Measurements from ENCODE around the gene MAGEA12. TPM values are rescaled to one million over a fixed set of nuclear protein-coding genes. Genes with fewer than 3 reads are reported as not detected.

Gene MAGEA12
- total and polyA plus RNA-seq, 9 of the 15 experiments (the other 6 are each of a cell fraction or from before 2014, with no cell fraction given), result 53.4 to 101 (median 80.4) TPM

DNA sequence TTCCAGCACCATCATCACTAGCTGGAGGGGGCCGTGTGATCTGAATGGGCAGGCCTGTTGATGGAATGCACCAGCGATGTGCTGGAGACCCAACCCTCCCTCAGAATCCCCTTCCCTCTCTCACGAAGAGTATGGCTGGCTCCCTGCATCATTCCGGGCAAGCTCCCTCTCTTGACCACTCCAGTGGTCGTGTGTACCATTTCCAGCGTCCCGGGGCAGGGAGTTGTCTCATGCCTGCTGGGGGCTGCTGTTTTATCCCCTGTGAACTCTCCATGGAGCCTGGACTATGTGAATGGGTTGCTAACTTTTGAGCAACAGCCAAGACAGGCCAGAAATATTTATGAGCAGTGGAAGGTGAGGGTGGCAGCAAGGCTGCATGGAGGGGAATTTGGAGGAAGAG lies 8.1 kb upstream of the MAGEA12 start:
- in situ Hi-C loops (cut with MboI) (no loop called here), intact Hi-C loops (cut with micrococcal nuclease) (no loop called here)
- ChIA-PET CTCF (ENCODE audit: low intra/inter-chr PET ratio) (no interaction called here), POLR2A (no interaction called here)
- H3K4me2 ChIP-seq (ENCODE audit: insufficient read depth, low read length), result no peak overlapping the region
- no peak overlapping the region for H3K4me3 ChIP-seq
- H3K9ac ChIP-seq (ENCODE audit: insufficient read depth in 1 of 2, low read depth in 2 of 2, low read length in 2 of 2), result no peak overlapping the region
- 22% methylated on average over 5 of the region's 7 CpGs for WGBS (ENCODE audit: insufficient coverage, low coverage, missing lambda C conversion rate)
- H3K79me2 ChIP-seq (ENCODE audit: control insufficient read depth, insufficient read depth, low read length), result no peaks in the 10 kb centered on the region
- FAIRE-seq, result no peak
- BruUV-seq (replicated peaks), result no TSS peak
- no peaks in the 10 kb centered on the region for H4K20me1 ChIP-seq (replicated peaks; ENCODE audit: control insufficient read depth, insufficient read depth, low read length)
- H3K9me3 ChIP-seq (replicated peaks; ENCODE audit: control insufficient read depth, insufficient read depth, low read depth, low read length), result no peaks in the 10 kb centered on the region
- H3K27ac ChIP-seq (ENCODE audit: extremely low read depth, low read depth, low read length), result no peak overlapping the region
- no peak overlapping the region for H2AFZ ChIP-seq (ENCODE audit: low read depth, low read length)
- H3K27me3 ChIP-seq (ENCODE audit: control insufficient read depth in 2 of 2, insufficient read depth in 2 of 2, low read length in 2 of 2), result no peaks in the 10 kb centered on the region
- H3K36me3 ChIP-seq (ENCODE audit: control insufficient read depth, insufficient read depth, low read length), result no peaks in the 10 kb centered on the region
- no peaks in the 10 kb centered on the region; a peak in 1 of 5 replicates for H3K4me1 ChIP-seq (replicated peaks in 1 of 2; ENCODE audit: control insufficient read depth in 2 of 2, insufficient read depth in 2 of 2, low read length in 2 of 2)
- no peak for DNase-seq (ENCODE audit: extremely low read depth in 1 of 4, low spot score in 3 of 4)
- no peak for ATAC-seq
- H3K9me1 ChIP-seq (ENCODE audit: control insufficient read depth, insufficient read depth, low read length), result no peaks in the 10 kb centered on the region
- TF ChIP-seq, protein P1, sequence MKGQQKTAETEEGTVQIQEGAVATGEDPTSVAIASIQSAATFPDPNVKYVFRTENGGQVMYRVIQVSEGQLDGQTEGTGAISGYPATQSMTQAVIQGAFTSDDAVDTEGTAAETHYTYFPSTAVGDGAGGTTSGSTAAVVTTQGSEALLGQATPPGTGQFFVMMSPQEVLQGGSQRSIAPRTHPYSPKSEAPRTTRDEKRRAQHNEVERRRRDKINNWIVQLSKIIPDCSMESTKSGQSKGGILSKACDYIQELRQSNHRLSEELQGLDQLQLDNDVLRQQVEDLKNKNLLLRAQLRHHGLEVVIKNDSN (CRISPR knock-in tag; IDR thresholded peaks at IDR 0.05), result no peak
- TF ChIP-seq ZNF551 (CRISPR knock-in tag; IDR thresholded peaks at IDR 0.05) (no peak), ZNF77 (CRISPR knock-in tag; IDR thresholded peaks at IDR 0.05) (no peak), CCNT2 (IDR thresholded peaks at IDR 0.05; ENCODE audit: borderline replicate concordance, extremely low read depth, insufficient read length, low read depth, low read length) (no peak), SAP30 (IDR thresholded peaks at IDR 0.05; ENCODE audit: borderline replicate concordance, insufficient read depth, low read depth, low read length, poor library complexity, severe bottlenecking) (no peak), SNRNP70 (optimal IDR thresholded peaks at IDR 0.05; ENCODE audit: low read depth, low read length) (no peak), CBFB (CRISPR knock-in tag; IDR thresholded peaks at IDR 0.05) (no peak), ZNF592 (IDR thresholded peaks at IDR 0.05) (no peak)
- TF ChIP-seq, protein P2, sequence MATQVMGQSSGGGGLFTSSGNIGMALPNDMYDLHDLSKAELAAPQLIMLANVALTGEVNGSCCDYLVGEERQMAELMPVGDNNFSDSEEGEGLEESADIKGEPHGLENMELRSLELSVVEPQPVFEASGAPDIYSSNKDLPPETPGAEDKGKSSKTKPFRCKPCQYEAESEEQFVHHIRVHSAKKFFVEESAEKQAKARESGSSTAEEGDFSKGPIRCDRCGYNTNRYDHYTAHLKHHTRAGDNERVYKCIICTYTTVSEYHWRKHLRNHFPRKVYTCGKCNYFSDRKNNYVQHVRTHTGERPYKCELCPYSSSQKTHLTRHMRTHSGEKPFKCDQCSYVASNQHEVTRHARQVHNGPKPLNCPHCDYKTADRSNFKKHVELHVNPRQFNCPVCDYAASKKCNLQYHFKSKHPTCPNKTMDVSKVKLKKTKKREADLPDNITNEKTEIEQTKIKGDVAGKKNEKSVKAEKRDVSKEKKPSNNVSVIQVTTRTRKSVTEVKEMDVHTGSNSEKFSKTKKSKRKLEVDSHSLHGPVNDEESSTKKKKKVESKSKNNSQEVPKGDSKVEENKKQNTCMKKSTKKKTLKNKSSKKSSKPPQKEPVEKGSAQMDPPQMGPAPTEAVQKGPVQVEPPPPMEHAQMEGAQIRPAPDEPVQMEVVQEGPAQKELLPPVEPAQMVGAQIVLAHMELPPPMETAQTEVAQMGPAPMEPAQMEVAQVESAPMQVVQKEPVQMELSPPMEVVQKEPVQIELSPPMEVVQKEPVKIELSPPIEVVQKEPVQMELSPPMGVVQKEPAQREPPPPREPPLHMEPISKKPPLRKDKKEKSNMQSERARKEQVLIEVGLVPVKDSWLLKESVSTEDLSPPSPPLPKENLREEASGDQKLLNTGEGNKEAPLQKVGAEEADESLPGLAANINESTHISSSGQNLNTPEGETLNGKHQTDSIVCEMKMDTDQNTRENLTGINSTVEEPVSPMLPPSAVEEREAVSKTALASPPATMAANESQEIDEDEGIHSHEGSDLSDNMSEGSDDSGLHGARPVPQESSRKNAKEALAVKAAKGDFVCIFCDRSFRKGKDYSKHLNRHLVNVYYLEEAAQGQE (IDR thresholded peaks at IDR 0.05; ENCODE audit: borderline replicate concordance), result no peak
- TF ChIP-seq, protein P2 (CRISPR knock-in tag; IDR thresholded peaks at IDR 0.05; ENCODE audit: low read depth), result no peak
